ENCODE data around the gene PRSS8. TPM values are rescaled to one million over a fixed set of nuclear protein-coding genes. Genes with fewer than 3 reads are reported as not detected.
A peak's percentile ranks its signal among the peaks of the same experiment; 100 is the strongest.

Gene PRSS8
- total and polyA plus RNA-seq, 2 donors (not counting 3 experiments of a cell fraction or from before 2014, with no cell fraction given), result 0.12 TPM; not detected in 1

DNA sequence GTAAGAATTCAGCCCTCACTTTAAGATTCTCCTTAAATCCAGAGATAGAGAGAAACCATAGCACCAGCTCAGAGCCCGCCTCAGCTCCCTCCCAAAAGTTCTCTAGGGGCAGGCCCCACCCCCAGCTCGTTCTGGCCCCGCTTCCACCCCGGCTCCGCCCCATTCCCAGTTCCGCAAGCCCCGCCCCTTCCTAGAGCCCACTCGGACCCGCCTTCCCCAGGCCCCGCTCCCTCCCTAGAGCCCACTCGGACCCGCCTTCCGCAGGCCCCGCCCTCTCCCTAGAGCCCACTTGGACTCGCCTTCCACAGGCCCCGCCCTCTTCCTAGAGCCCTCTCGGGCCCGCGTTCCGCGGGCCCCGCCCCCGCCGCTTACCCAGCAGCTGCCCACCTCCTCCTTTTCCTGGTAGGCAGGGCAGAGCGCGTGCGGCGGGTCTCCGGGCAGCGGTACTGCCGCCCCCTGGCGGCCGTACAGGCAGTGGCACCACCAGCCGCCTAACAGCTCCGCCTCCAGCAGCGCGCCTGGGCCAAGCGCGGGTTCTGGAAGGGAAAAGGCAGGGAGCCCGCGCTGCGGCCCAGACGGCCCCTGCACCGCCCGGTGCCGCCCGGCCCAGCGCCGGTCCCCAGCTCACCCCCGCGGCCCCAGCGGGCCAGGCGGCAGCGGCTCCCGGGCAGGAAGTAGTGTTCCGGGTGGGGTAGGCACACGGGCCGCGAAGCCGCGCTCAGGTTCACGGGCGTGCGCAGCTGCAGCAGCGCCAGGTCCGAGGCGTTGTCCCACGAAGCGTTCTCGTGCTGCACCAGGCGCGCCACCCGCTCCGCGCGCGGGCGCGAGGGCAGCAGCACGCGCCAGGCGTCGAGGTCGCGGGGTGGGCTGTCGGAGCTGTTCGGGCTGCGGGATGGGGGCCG lies 6.8 kb upstream of the PRSS8 start:
- Histone ChIP-seq H3K4me3 (replicated peaks in 1 of 3; ENCODE audit: insufficient read depth in 1 of 3, low read depth in 1 of 3, low read length in 3 of 3) (peak overlapping the region in 2 of 3 experiments; percentile 6 to 23), H3K27me3 (ENCODE audit: control insufficient read depth in 2 of 2, insufficient read depth in 2 of 2, low read length in 2 of 2) (peaks cover 5 to 13% of the 10 kb centered on the region in 2 experiments), H4K20me1 (replicated peaks; ENCODE audit: control insufficient read depth, extremely low read depth, insufficient read depth, low read length) (no peaks in the 10 kb centered on the region), H3K4me1 (ENCODE audit: control insufficient read depth, extremely low read depth, insufficient read depth, low read length) (peaks cover 13% of the 10 kb centered on the region), H3K9me3 (replicated peaks; ENCODE audit: control insufficient read depth, insufficient read depth, low read length) (no peaks in the 10 kb centered on the region), H3K9me1 (replicated peaks; ENCODE audit: control insufficient read depth, extremely low read depth, insufficient read depth, low read length) (no peaks in the 10 kb centered on the region), H3K27ac (ENCODE audit: insufficient read depth, low read depth, low read length) (peak overlapping the region; percentile 30), H2AFZ (ENCODE audit: low read depth, low read length) (peak overlapping the region; percentile 96), H3K36me3 (ENCODE audit: control insufficient read depth in 2 of 2, extremely low read depth in 1 of 2, insufficient read depth in 2 of 2, low read length in 2 of 2) (no peaks in the 10 kb centered on the region), H3K4me2 (ENCODE audit: insufficient read depth, low read length) (peak overlapping the region; percentile 77), H3K79me2 (ENCODE audit: control insufficient read depth, insufficient read depth, low read length) (no peaks in the 10 kb centered on the region), H3K9ac (replicated peaks; ENCODE audit: extremely low read depth, insufficient read depth, low read length) (peak overlapping the region; percentile 7)
- ChIA-PET CTCF (interaction anchor here (0.8 to 2.6 kb wide), 39 partner anchors 9 to 727 kb away, joined by 3 to 31 read pairs (median 6); partner anchors contain the start of genes ARMC5, FUS, HSD3B7 and KAT8), POLR2A (interaction anchor here (0.6 to 2.7 kb wide), 5 partner anchors 25 to 87 kb away, joined by 4 to 37 read pairs (median 6); partner anchors contain the start of genes FUS, KAT8, ZNF646 and ZNF668)
- intact Hi-C loops (cut with micrococcal nuclease) (loop anchor here (1.0 to 5.0 kb wide), 9 partner anchors 25 to 731 kb away; partner anchors contain the start of genes BCKDK, FUS, HSD3B7 and KAT8), dilution Hi-C loops (cut with MboI; ENCODE audit: extremely low pct_ligation_motif_present, low sequenced_read_pairs) (no loop called here)
- TF ChIP-seq CTCF (IDR thresholded peaks at IDR 0.05; ENCODE audit: extremely low read depth in 1 of 2, insufficient read depth in 1 of 2, low read depth in 1 of 2, low read length in 2 of 2) (peak; percentile 98 to 99), POLR2A (IDR thresholded peaks at IDR 0.05; ENCODE audit: low read depth, low read length) (peak; percentile 29), GATA2 (IDR thresholded peaks at IDR 0.05; ENCODE audit: insufficient read depth, insufficient read length, low read depth, low read length) (no peak), POLR2AphosphoS5 (IDR thresholded peaks at IDR 0.05; ENCODE audit: insufficient read depth, low read depth, low read length) (peak; percentile 46), MYC (IDR thresholded peaks at IDR 0.05; ENCODE audit: low read depth, low read length) (peak; percentile 5), FOS (IDR thresholded peaks at IDR 0.05; ENCODE audit: borderline replicate concordance, insufficient read depth, low read length) (no peak), EZH2 (IDR thresholded peaks at IDR 0.05; ENCODE audit: borderline replicate concordance, low read depth, low read length, severe bottlenecking) (no peak)
- TF ChIP-seq, protein P1, sequence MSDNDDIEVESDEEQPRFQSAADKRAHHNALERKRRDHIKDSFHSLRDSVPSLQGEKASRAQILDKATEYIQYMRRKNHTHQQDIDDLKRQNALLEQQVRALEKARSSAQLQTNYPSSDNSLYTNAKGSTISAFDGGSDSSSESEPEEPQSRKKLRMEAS (IDR thresholded peaks at IDR 0.05; ENCODE audit: insufficient read depth, insufficient read length), result peak; percentile 71
- BruUV-seq (replicated peaks), result no TSS peak
- FAIRE-seq (peak; percentile 97), DNase-seq (ENCODE audit: low read depth, low spot score) (peak; percentile 99)

Data from endothelial cell of umbilical vein (primary cell).